SHP77 treated with DMSO at 0.1 percent for 48 hours (cell line): Measurements from ENCODE around the gene ALK.

Source experiments
- DNase-seq: peaks from one replicate; lab custom pipeline; 2025; lab: John Stamatoyannopoulos, UW

The ALK gene

DNA sequence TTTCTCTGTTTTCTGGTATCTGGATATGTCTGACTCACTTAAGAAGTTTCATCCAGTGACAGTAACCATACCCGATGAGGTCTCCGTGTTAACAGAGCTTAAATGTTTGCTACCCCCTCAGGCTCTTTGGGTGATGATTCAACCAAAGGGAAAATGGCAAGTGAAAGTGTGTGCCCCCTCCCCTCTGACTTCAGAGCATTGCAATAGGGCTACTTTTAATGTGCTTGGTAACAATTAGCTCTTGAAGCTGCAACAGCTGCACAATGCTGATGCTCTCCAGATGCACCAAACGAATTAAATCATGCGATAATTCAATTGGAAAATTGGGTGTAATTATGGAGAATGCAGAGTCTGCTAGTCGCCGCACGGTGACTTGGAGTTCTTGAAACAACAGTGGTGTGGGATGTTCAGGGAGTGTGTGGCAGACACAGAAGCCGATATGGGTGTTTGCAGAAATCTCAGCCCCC is 270.7 kb downstream of the ALK start:
- no peak for DNase-seq

- DNase-seq = no peak
Measured at GRCh38 chr2:29644949-29645348, 276.4 kb downstream of the ALK start.

DNA sequence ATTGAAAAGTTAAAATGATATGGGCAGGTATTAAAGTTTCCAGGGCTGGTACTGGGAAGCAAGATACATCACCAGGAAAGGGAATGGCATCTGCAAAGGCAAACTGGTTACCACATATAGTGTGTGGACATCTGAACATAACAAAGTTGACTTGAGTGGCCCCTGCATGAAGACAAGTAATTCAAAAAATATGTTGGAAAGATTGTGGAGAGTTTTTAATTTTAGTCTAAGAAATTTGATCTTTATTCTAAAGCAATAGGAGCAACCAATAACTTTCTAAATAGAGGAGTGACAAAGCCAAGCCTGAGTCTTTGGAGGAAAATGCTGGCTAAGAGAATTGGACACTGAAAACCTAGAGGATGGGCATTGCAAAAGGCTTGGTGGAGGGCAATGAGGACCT is 278.2 kb downstream of the ALK start:
- no peak for DNase-seq

DNA sequence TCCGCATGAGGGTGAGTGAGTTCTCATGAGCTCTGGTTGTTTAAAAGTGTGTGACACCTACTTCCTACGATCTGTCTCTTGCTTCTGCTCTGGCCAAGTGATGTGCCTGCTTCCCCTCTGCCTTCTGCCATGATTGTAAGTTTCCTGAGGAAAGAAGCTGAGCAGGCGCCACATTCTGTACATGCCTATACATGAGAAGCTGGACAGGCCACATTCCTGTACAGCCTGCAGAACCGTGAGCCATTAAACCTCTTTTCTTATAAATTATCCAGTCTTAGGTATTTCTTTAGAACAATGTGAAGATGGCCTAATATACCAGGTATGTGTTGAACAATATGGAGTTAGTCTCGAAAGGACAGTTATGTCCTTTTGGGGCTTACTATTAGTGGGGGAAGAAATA is 281.0 kb downstream of the ALK start:
- no peak for DNase-seq

DNA sequence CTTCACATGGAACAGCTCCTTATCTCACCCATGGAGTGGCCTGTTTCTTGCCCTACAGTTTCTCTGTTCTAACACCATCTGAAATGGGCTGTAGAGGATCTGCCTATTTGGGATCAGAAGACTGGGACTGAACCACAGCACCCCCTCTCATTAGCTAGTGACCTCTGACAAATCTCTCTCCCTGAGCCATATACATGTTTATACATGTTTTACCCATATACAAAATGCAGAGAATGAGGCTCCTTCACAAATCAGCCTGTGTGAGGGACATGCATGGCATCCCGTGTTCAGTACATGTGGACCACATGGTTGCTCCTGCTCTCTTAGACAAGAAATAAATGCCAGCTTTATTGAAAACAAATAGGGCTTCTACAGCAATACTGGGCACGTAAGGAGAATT is 282.7 kb downstream of the ALK start:
- DNase-seq = no peak

DNA sequence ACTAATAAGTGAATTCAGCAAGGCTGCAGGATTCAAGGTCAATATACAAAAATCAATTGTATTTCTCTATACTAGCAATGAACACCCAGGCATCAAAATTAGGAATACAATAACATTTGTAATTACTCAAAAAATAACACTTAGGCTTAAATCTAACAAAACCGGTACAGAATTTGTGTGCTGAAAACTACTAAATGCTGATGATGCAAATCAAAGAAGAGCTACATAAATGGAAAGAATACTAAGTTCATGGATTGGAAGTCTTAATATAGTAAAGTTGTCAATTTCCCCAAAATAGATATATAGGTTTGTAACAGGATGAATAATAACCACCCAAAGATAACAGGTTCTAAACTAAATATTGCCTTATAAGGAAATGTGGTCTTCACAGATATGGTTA is 286.5 kb downstream of the ALK start:
- no peak for DNase-seq

GRCh38 chr2:29632018-29632417 is 289.4 kb downstream of the ALK start:
- DNase-seq = no peak

DNA sequence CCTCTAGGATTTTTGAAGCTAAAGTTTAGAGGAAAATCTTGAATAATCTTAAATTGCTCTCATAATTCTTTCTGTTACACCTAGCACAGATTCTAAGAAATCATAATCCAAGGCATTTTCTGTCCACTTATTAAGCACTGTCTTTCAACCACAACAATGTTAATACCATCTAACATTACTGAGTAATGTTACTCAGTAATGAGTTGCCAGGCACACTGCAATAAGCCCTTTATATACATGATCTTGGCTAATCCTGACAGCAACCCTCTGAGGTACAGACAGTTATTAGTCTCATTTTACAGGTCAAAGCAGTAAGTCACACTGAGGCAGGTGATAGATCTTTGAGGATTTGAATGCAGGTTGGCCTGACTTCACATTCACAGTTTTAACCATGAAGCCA is 291.9 kb downstream of the ALK start:
- DNase-seq = no peak

DNA sequence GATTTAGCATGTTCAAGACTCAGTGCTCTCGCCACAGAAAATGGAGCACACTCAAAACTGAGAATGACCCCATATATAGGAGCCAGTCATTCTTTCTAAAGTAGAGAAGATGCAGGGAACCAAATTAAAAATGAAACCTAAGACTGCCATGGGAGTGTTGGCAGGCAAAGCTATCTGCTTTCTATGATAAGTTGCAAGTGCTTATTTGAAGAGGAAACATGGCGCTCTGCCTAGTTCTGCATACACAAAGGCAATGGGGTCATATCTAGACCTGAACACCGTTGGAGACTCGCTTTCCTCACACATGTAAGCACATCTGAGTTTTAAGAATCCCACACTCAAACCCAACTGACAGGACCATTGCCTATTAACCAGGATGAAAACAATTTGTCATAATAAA is 292.5 kb downstream of the ALK start:
- DNase-seq = no peak

- DNase-seq = no peak
Measured at GRCh38 chr2:29628108-29628745, 293.2 kb downstream of the ALK start.

DNA sequence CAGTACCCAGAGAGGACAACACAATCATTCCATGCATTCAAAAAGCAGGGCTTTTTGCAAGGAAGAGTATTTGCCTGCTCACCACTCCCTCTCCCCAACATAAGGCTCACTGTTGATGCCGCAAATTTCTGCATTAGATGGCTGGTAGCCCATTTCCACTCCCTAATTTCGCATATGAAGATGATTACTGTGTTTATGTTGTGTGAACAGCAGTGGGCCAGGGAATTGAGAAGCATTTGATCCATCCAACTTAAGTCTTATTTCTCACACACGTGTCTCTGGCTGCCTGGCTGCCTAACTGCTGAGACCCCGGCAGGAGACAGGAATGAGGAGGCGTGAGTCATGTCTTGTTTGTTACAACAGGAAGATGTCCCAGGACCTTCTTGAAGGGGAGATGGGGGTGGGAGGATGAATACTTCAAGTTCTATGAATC is 294.1 kb downstream of the ALK start:
- DNase-seq = no peak

GRCh38 chr2:29620890-29621289 is 300.5 kb downstream of the ALK start:
- DNase-seq = no peak

- DNase-seq = no peak
Measured at GRCh38 chr2:29619689-29620088, 301.7 kb downstream of the ALK start.

GRCh38 chr2:29618024-29618423 is 303.4 kb downstream of the ALK start:
- no peak for DNase-seq

- no peak for DNase-seq
Measured at GRCh38 chr2:29617351-29617750, 304.0 kb downstream of the ALK start.

DNA sequence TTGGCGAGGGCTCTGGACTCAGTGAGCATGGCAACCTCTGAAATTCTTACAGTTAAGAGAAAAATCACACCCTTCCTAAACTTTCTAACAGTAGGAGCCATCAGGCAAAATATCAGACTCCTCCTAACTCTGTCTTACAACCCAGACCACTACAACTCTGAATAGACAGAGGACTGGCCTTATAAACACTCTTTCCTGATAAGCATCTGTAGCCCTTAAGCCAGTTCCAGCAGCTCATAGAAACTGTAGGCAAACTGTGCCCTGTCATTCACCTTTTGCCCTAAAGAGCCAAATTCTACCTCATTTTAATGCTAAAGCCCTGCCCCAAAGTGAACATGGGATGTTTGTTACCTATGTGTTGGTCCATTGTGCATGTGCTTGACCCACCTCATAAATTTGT is 304.8 kb downstream of the ALK start:
- no peak for DNase-seq

DNA sequence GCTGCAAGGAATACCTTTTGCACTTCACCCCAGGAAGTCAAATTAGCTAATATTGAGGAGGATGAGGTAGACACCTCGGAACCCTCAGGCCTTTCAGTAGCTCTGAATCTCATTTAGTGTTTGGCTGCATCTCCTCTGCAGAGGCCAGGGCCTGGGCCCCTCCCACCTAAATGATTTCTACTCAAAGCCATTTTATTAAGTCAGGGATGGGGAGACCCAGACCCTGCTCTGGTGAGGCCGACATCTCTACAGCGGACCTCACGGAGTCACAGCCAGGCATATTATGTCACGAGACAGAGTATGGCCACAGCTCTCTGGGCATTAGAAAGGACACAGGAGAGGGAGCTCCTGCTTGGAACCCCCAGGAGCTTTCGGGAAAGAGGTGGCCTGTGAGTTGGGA is 305.5 kb downstream of the ALK start:
- DNase-seq = no peak

DNA sequence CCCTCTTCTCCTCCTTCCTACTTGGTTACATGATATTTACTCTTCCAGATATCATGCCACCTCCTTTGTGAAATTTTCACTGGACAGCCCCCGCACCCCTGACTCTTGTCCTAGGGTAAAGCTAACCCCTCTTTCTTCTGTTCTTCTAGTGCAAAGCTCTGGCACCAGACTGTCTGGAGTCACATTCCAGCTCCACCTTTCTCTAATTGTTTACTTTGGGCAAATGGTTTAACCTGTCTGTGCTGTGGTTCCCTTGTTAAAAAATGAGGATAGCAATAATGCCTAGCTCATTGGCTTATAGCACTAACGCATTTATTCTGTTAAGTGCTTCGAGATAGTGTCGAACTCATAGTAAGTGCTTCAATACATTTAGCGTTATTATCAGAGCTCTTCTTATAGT is 306.2 kb downstream of the ALK start:
- DNase-seq = no peak

GRCh38 chr2:29614295-29614830 is 307.0 kb downstream of the ALK start:
- DNase-seq = no peak

DNA sequence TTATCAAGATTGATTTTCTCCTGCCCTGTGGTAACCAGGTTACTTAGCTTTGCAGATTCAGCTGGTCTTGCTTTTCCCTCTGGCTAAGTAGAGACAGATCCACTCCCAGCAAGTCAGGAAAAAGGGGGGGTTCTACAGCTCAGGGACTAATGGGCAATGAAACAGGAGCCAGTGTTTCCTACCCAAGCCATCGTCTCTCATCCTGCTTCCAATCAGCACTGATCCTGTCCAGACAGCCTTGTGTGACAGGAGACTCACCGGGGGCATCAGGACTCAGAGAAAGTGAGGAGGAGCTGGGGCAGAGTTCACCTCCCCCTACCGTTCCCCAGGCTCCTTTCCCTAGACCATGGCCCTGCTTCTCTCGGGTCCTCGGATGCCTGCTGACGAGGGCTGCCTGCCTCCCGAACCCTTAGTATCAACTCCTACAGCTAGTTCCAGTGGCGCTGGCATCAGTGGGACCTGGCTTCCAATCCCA is 307.6 kb downstream of the ALK start:
- no peak for DNase-seq

DNA sequence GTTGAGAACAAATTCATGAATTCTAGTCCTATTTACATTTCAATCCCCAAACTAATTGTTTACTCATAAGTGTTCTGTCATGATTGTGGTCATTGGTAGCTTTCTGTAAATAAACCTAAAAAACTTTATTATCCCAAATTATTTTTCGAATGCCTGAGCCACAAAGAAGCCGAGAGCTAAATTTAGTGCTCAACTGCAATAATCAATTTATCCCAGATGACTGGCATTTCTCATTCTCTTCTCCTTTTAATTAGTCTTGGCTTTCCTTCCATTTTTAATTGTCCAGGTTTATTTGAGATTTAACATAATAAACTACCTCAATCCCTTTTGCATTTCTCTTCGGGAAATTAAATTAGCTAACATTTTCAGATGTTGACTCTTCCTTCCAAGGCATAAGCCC is 308.3 kb downstream of the ALK start:
- DNase-seq = no peak

DNA sequence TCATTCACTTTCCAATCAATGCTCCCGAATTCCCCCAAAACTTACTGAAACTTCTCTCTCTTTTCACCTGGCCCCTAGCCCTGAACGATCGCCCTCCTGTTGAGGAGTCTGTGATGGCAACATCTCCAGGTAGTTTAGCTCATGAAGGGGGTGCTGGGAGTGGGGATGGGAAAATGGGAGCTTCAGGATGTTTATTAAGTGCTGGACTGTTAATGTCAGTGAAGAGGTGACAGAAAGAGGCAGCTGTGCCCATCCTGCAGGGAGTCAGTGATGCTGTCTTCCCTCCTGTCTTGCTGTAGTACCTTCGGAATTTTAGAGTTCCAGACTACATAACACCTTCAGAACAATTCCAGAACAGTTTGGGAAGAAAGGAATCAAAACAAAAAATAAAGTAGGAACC is 308.8 kb downstream of the ALK start:
- no peak for DNase-seq

DNA sequence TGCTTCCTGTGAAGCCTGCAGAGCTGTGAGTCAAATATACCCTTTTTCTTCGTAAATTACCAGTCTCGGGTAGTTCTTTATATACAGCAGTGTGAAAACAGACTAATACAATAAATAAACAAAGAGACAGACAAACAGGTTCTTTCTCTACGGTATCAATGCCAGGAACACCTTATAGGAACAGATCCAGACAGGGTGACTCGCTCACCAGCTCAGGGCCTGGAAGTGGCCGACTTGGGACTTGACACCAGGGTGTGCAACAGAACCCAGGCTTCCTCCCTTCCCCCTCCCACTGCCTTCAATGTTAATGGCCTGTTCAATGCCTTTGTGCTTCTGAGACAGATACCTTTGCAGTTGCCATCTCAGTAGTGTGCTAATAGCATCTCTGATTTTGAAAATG is 309.5 kb downstream of the ALK start:
- no peak for DNase-seq

GRCh38 chr2:29611261-29611660 is 310.1 kb downstream of the ALK start:
- no peak for DNase-seq
